ENCODE measurements around the gene VEGFB.
A peak's percentile ranks its signal among the peaks of the same experiment; 100 is the strongest.

Gene VEGFB

GRCh38 chr11:64284048-64284961, 49.9 kb downstream of the VEGFB start, which contains the start of gene BAD:
Gene BAD, minus strand, starts transcription at chr11:64284665. Its CDS starts 297 bp downstream, at chr11:64284368.
- peak; percentile 88 to 94 for DNase-seq (ENCODE audit: low read depth in 2 of 2)

GRCh38 chr11:64284962-64285884, 50.8 kb downstream of the VEGFB start, which contains the start of gene GPR137:
Gene GPR137, plus strand, starts transcription at chr11:64285848. Its CDS starts 677 bp downstream, at chr11:64286525.
- peak; percentile 75 to 83 for DNase-seq (ENCODE audit: low read depth in 2 of 2)

- DNase-seq (ENCODE audit: low read depth in 2 of 2) = no peak
Observed at GRCh38 chr11:64285885-64286800, 51.8 kb downstream of the VEGFB start.

- no peak for DNase-seq (ENCODE audit: low read depth in 2 of 2)
Observed at GRCh38 chr11:64286801-64287159, 52.4 kb downstream of the VEGFB start.

- DNase-seq (ENCODE audit: low read depth in 2 of 2) = no peak
Observed at GRCh38 chr11:64287676-64288352, 53.4 kb downstream of the VEGFB start.

- no peak for DNase-seq (ENCODE audit: low read depth in 2 of 2)
Observed at GRCh38 chr11:64288353-64288750, 54.0 kb downstream of the VEGFB start.
